ENCODE data around the gene TUBB2B. TPM values are rescaled to one million over a fixed set of nuclear protein-coding genes. Genes with fewer than 3 reads are reported as not detected.

Gene TUBB2B
- total RNA-seq, 1 experiment from 2014 or later, result 0.86 TPM

- CTCF ChIA-PET, result interaction anchor here (0.8 kb wide), 1 partner anchor 13 kb away, joined by 3 read pairs; no protein-coding TSS in a partner anchor
- no peaks in the 10 kb centered on the region for H3K79me2 ChIP-seq (ENCODE audit: insufficient read depth, low read length)
- POLR2A ChIA-PET, result interaction anchor here (1.1 kb wide), 1 partner anchor 83 kb away, joined by 4 read pairs; no protein-coding TSS in a partner anchor
- RAD21 ChIA-PET (ENCODE audit: low non-redundant PET in 1 of 2, low total read pairs in 2 of 2, uncharacterized antibody in 2 of 2, unreplicated experiment in 2 of 2), result no interaction called here
- H4K20me1 ChIP-seq (ENCODE audit: insufficient read depth), result no peaks in the 10 kb centered on the region
- H3K4me1 ChIP-seq (ENCODE audit: control insufficient read depth in 1 of 2, insufficient read depth in 2 of 2, low read length in 2 of 2), result peaks cover 0 to 5% of the 10 kb centered on the region in 2 experiments; a peak in 1 of 4 replicates
- H3K36me3 ChIP-seq (ENCODE audit: control insufficient read depth in 1 of 2, insufficient read depth in 2 of 2, low read length in 2 of 2), result no peaks in the 10 kb centered on the region
- no peak overlapping the region for H3K4me2 ChIP-seq (ENCODE audit: low read length)
- H3K9me2 ChIP-seq (ENCODE audit: insufficient read depth), result no peaks in the 10 kb centered on the region
- intact Hi-C loops (cut with micrococcal nuclease), result no loop called here
- H3K9ac ChIP-seq (ENCODE audit: low read length), result no peak overlapping the region
- H2AFZ ChIP-seq (ENCODE audit: low read depth, low read length, poor library complexity, severe bottlenecking), result no peak overlapping the region
- no peaks in the 10 kb centered on the region for H3K27me3 ChIP-seq (ENCODE audit: insufficient read depth, low read length)
- no peak overlapping the region for H3K27ac ChIP-seq (ENCODE audit: low read depth, low read length)
- H3K4me3 ChIP-seq (replicated peaks in 1 of 2; ENCODE audit: low read depth in 1 of 2, low read length in 2 of 2), result no peak overlapping the region
- no TSS peak for BruUV-seq (replicated peaks)
- no peak for TF ChIP-seq SRF (IDR thresholded peaks at IDR 0.05; ENCODE audit: low read depth)
- no peak for TF ChIP-seq POLR2AphosphoS5 (IDR thresholded peaks at IDR 0.05; ENCODE audit: low read depth, low read length)
- no peak for TF ChIP-seq RAD21 (IDR thresholded peaks at IDR 0.05; ENCODE audit: low read depth)
- TF ChIP-seq JUND (IDR thresholded peaks at IDR 0.05), result no peak
- no peak for TF ChIP-seq FOSL1 (IDR thresholded peaks at IDR 0.05; ENCODE audit: low read depth)
- TF ChIP-seq TCF7L2 (IDR thresholded peaks at IDR 0.05; ENCODE audit: borderline replicate concordance, extremely low read depth, insufficient read depth, insufficient read length), result no peak
- TF ChIP-seq ELF1 (IDR thresholded peaks at IDR 0.05; ENCODE audit: borderline replicate concordance, low read depth), result no peak
- TF ChIP-seq EZH2 (IDR thresholded peaks at IDR 0.05), result no peak
- TF ChIP-seq CEBPB (IDR thresholded peaks at IDR 0.05; ENCODE audit: low read depth), result no peak
- TF ChIP-seq POLR2A (IDR thresholded peaks at IDR 0.05; ENCODE audit: borderline replicate concordance, extremely low read depth, insufficient read depth, insufficient read length), result no peak
- TF ChIP-seq YY1 (IDR thresholded peaks at IDR 0.05; ENCODE audit: extremely low read depth, insufficient replicate concordance, low read depth, low read length), result no peak
- no peak for TF ChIP-seq EGR1 (IDR thresholded peaks at IDR 0.05; ENCODE audit: low read depth)
- TF ChIP-seq SP1 (IDR thresholded peaks at IDR 0.05; ENCODE audit: low read depth), result no peak
- no peak for TF ChIP-seq ZBTB33 (IDR thresholded peaks at IDR 0.05; ENCODE audit: extremely low read depth, insufficient replicate concordance, low read length)
- ATAC-seq (no peak), DNase-seq (ENCODE audit: low read depth, low spot score) (no peak)
- no peaks in the 10 kb centered on the region for H3K9me3 ChIP-seq (ENCODE audit: control insufficient read depth in 1 of 2, insufficient read depth in 1 of 2, low read depth in 1 of 2, low read length in 2 of 2)
Observed at GRCh38 chr6:3237761-3238662, 10.6 kb upstream of the TUBB2B start.

All from HCT116 (cell line).